HEK293 (cell line): Measurements from ENCODE around the gene SPRTN.
A peak's percentile ranks its signal among the peaks of the same experiment; 100 is the strongest.

Experiments
- BCL11B ChIP-seq: fragments of 450-650 bp; formaldehyde crosslinking; IDR thresholded peaks from 2 replicates; pipeline ENCODE4 v1.5.1; 2016; ENCODE audit warnings: low read depth, missing biosample characterization, missing genetic modification characterization
- CTCF ChIP-seq: fragments of 450-650 bp; formaldehyde crosslinking; IDR thresholded peaks from 2 replicates; pipeline ENCODE4 v1.5.1; 2016; ENCODE audit warnings: missing biosample characterization, missing genetic modification characterization
- PRDM4 ChIP-seq: fragments of 450-650 bp; formaldehyde crosslinking; IDR thresholded peaks from 2 replicates; pipeline ENCODE4 v1.5.1; 2017; ENCODE audit warnings: missing biosample characterization, missing genetic modification characterization
- SETDB1 ChIP-seq: IDR thresholded peaks from one replicate; pipeline ENCODE4 v1.6.1; 2017; ENCODE audit warnings: mild to moderate bottlenecking, low read length, moderate library complexity, mixed read lengths; ENCODE audit not compliant: insufficient read length
- SP3 ChIP-seq: fragments of 450-650 bp; formaldehyde crosslinking; IDR thresholded peaks from 2 replicates; pipeline ENCODE4 v1.5.1; 2016; ENCODE audit warnings: missing biosample characterization, missing genetic modification characterization
- YY1 ChIP-seq: fragments of 450-650 bp; formaldehyde crosslinking; IDR thresholded peaks from 2 replicates; pipeline ENCODE4 v1.5.1; 2018; ENCODE audit warnings: missing biosample characterization, missing genetic modification characterization
- ZEB2 ChIP-seq: fragments of 450-650 bp; formaldehyde crosslinking; IDR thresholded peaks from 2 replicates; pipeline ENCODE4 v1.5.1; 2016; ENCODE audit warnings: missing biosample characterization, missing genetic modification characterization
- ZFP37 ChIP-seq: fragments of 450-650 bp; formaldehyde crosslinking; IDR thresholded peaks from 2 replicates; pipeline ENCODE4 v1.5.1; 2016; ENCODE audit warnings: missing biosample characterization, missing genetic modification characterization
- ZNF133 ChIP-seq: fragments of 450-650 bp; formaldehyde crosslinking; IDR thresholded peaks from 2 replicates; pipeline ENCODE4 v1.5.1; 2016; ENCODE audit warnings: missing biosample characterization, missing genetic modification characterization
- ZNF2 ChIP-seq: fragments of 450-650 bp; formaldehyde crosslinking; IDR thresholded peaks from 2 replicates; pipeline ENCODE4 v1.5.1; 2016; ENCODE audit warnings: missing biosample characterization, missing genetic modification characterization
- ZNF248 ChIP-seq: fragments of 450-650 bp; formaldehyde crosslinking; IDR thresholded peaks from 2 replicates; pipeline ENCODE4 v1.5.1; 2017; ENCODE audit warnings: missing biosample characterization, missing genetic modification characterization
- ZNF341 ChIP-seq: fragments of 450-650 bp; formaldehyde crosslinking; IDR thresholded peaks from 2 replicates; pipeline ENCODE4; 2016; ENCODE audit warnings: low read depth, missing biosample characterization, missing genetic modification characterization
- ZNF354C ChIP-seq: fragments of 450-650 bp; formaldehyde crosslinking; IDR thresholded peaks from 2 replicates; pipeline ENCODE4 v1.5.1; 2016; ENCODE audit warnings: missing biosample characterization, missing genetic modification characterization, low read depth, borderline replicate concordance
- ZNF391 ChIP-seq: fragments of 450-650 bp; formaldehyde crosslinking; IDR thresholded peaks from 2 replicates; pipeline ENCODE4 v1.5.1; 2016; ENCODE audit warnings: low read depth, missing biosample characterization, missing genetic modification characterization, borderline replicate concordance
- ZNF398 ChIP-seq: fragments of 450-650 bp; formaldehyde crosslinking; IDR thresholded peaks from 2 replicates; pipeline ENCODE4 v1.5.1; 2017; ENCODE audit warnings: missing biosample characterization, missing genetic modification characterization
- ZNF48 ChIP-seq: fragments of 450-650 bp; formaldehyde crosslinking; IDR thresholded peaks from 2 replicates; pipeline ENCODE4 v1.5.1; 2016; ENCODE audit warnings: missing biosample characterization, missing genetic modification characterization
- ZNF514 ChIP-seq: fragments of 450-650 bp; formaldehyde crosslinking; IDR thresholded peaks from 2 replicates; pipeline ENCODE4 v1.5.1; 2016; ENCODE audit warnings: missing biosample characterization, missing genetic modification characterization
- ZNF529 ChIP-seq: fragments of 450-650 bp; formaldehyde crosslinking; IDR thresholded peaks from 2 replicates; pipeline ENCODE4 v1.5.1; 2017; ENCODE audit warnings: missing genetic modification characterization, missing biosample characterization; ENCODE audit not compliant: insufficient replicate concordance
- ZNF558 ChIP-seq: fragments of 450-650 bp; formaldehyde crosslinking; IDR thresholded peaks from 2 replicates; pipeline ENCODE4 v1.5.1; 2016; ENCODE audit warnings: missing biosample characterization, missing genetic modification characterization
- ZNF596 ChIP-seq: fragments of 450-650 bp; IDR thresholded peaks from 2 replicates; pipeline ENCODE4 v1.5.0; 2018; ENCODE audit warnings: missing biosample characterization, mild to moderate bottlenecking, missing genetic modification characterization, moderate library complexity
- ZNF664 ChIP-seq: fragments of 450-650 bp; formaldehyde crosslinking; IDR thresholded peaks from 2 replicates; pipeline ENCODE4 v1.5.1; 2016; ENCODE audit warnings: missing biosample characterization, missing genetic modification characterization
- ZNF707 ChIP-seq: fragments of 450-650 bp; formaldehyde crosslinking; IDR thresholded peaks from 2 replicates; pipeline ENCODE4 v1.5.1; 2016; ENCODE audit warnings: missing biosample characterization, missing genetic modification characterization
- ZNF76 ChIP-seq: fragments of 450-650 bp; formaldehyde crosslinking; IDR thresholded peaks from 2 replicates; pipeline ENCODE4; 2016; ENCODE audit warnings: low read depth, missing biosample characterization, missing genetic modification characterization, borderline replicate concordance
- ZNF785 ChIP-seq: fragments of 450-650 bp; formaldehyde crosslinking; IDR thresholded peaks from 2 replicates; pipeline ENCODE4 v1.5.1; 2016; ENCODE audit warnings: missing biosample characterization, missing genetic modification characterization
- ZNF791 ChIP-seq: fragments of 450-650 bp; formaldehyde crosslinking; IDR thresholded peaks from 2 replicates; pipeline ENCODE4 v1.5.1; 2016; ENCODE audit warnings: missing biosample characterization, missing genetic modification characterization
- TF ChIP-seq, protein P1 (sequence below): fragments of 450-650 bp; formaldehyde crosslinking; IDR thresholded peaks from 2 replicates; pipeline ENCODE4 v1.5.1; 2016; ENCODE audit warnings: missing biosample characterization, missing genetic modification characterization, low read depth
- TF ChIP-seq, protein P2 (sequence below): fragments of 450-650 bp; formaldehyde crosslinking; IDR thresholded peaks from 2 replicates; pipeline ENCODE4 v1.5.1; 2016; ENCODE audit warnings: missing biosample characterization, missing genetic modification characterization

The SPRTN gene

GRCh38 chr1:231338270-231339128, at the start of gene SPRTN (continued):
- TF ChIP-seq ZNF398 (tag by site-specific recombination) (no peak), PRDM4 (tag by site-specific recombination) (no peak), ZNF248 (no peak), ZNF341 (tag by site-specific recombination) (peak; percentile 35; the same call in 1 of the 2 replicates), SETDB1 (no peak), ZNF391 (tag by site-specific recombination) (peak; percentile 19; the same call in 1 of the 2 replicates), ZNF791 (no peak), ZEB2 (tag by site-specific recombination) (peak; percentile 50; the same call in 1 of the 2 replicates), ZNF596 (0 out of 2 replicates have a peak, but pooled peaks have one; percentile 4), YY1 (0 out of 2 replicates have a peak, but pooled peaks have one; percentile 36), ZNF529 (no peak), ZNF2 (peak; percentile 37; the same call in 1 of the 2 replicates), ZFP37 (tag by site-specific recombination) (peak; percentile 91), ZNF133 (no peak), CTCF (tag by site-specific recombination) (peak; percentile 30; the same call in 1 of the 2 replicates), ZNF48 (tag by site-specific recombination) (no peak), SP3 (tag by site-specific recombination) (no peak; the same call in 1 of the 2 replicates), ZNF514 (no peak), ZNF76 (tag by site-specific recombination) (no peak), ZNF707 (tag by site-specific recombination) (no peak), ZNF558 (tag by site-specific recombination) (no peak), ZNF354C (tag by site-specific recombination) (no peak), BCL11B (tag by site-specific recombination) (no peak; the same call in 1 of the 2 replicates), ZNF785 (tag by site-specific recombination) (no peak), ZNF664 (tag by site-specific recombination) (no peak)
- TF ChIP-seq, protein P1, sequence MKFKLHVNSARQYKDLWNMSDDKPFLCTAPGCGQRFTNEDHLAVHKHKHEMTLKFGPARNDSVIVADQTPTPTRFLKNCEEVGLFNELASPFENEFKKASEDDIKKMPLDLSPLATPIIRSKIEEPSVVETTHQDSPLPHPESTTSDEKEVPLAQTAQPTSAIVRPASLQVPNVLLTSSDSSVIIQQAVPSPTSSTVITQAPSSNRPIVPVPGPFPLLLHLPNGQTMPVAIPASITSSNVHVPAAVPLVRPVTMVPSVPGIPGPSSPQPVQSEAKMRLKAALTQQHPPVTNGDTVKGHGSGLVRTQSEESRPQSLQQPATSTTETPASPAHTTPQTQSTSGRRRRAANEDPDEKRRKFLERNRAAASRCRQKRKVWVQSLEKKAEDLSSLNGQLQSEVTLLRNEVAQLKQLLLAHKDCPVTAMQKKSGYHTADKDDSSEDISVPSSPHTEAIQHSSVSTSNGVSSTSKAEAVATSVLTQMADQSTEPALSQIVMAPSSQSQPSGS (tag by site-specific recombination) = no peak
- TF ChIP-seq, protein P2, sequence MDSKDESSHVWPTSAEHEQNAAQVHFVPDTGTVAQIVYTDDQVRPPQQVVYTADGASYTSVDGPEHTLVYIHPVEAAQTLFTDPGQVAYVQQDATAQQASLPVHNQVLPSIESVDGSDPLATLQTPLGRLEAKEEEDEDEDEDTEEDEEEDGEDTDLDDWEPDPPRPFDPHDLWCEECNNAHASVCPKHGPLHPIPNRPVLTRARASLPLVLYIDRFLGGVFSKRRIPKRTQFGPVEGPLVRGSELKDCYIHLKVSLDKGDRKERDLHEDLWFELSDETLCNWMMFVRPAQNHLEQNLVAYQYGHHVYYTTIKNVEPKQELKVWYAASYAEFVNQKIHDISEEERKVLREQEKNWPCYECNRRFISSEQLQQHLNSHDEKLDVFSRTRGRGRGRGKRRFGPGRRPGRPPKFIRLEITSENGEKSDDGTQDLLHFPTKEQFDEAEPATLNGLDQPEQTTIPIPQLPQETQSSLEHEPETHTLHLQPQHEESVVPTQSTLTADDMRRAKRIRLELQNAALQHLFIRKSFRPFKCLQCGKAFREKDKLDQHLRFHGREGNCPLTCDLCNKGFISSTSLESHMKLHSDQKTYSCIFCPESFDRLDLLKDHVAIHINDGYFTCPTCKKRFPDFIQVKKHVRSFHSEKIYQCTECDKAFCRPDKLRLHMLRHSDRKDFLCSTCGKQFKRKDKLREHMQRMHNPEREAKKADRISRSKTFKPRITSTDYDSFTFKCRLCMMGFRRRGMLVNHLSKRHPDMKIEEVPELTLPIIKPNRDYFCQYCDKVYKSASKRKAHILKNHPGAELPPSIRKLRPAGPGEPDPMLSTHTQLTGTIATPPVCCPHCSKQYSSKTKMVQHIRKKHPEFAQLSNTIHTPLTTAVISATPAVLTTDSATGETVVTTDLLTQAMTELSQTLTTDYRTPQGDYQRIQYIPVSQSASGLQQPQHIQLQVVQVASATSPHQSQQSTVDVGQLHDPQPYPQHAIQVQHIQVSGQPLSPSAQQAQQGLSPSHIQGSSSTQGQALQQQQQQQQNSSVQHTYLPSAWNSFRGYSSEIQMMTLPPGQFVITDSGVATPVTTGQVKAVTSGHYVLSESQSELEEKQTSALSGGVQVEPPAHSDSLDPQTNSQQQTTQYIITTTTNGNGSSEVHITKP (tag by site-specific recombination) = peak; percentile 76; the same call in 1 of the 2 replicates
